GM19351 (cell line): Measurements from ENCODE around the gene MRPS23.

Source experiments
- ATAC-seq: cut with Tn5 transposase; IDR thresholded peaks from one replicate; pipeline ENCODE4 v1.9.1; 2021; ENCODE audit warnings: mild to moderate bottlenecking, moderate library complexity; ENCODE audit not compliant: unreplicated experiment

MRPS23 gene

DNA sequence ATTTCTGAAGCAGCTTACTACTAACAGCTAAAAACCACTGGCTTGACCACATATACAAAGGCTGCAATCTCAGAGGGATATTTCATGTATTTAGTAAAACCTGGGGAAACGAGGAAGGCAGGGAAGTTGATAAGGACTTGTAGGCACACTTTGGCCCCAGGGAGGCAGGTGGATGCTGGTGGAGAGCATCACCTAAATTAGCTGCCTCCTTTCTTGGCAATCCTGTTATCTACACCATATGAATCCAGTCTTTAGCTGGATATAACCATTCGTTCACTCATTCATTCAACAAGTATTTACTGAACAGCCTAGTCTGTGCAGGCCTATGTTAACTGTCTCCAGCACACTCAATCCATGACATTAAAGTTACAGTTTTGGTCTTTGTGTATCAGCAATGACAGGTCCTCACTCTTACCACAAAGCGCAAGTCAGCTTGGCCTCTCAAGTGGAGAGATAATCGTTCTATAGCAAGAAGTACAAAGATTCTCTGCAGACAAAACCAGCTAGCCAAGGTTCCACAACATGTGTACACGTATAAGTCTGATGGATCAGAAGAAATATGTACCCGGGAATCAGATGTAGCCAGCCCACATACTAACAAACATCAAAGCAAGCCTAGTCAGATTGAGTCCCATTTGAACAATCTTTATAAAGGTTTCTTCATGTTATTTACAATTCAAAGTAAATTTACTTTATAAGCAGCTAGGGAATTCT is 10.8 kb downstream of the MRPS23 start:
- no peak for ATAC-seq

DNA sequence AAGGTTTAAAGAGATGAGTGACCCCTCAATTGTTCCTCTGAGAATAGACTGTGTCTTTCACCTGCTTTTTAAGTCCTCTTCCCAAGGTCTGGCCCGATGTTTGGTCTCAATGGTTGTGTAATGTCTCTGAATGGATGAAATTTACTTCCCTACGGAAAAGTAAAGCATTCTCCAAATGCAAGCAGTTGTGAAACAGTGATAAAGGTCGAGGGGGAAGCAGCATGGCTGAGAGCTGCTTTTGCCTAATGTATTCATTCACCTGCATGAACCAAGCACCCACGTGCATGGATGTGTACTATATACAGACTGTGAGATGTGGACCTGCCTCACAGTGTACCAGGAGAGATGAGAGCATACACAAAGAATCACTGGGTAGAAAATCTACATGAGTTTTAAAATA is 11.4 kb downstream of the MRPS23 start:
- ATAC-seq: no peak

DNA sequence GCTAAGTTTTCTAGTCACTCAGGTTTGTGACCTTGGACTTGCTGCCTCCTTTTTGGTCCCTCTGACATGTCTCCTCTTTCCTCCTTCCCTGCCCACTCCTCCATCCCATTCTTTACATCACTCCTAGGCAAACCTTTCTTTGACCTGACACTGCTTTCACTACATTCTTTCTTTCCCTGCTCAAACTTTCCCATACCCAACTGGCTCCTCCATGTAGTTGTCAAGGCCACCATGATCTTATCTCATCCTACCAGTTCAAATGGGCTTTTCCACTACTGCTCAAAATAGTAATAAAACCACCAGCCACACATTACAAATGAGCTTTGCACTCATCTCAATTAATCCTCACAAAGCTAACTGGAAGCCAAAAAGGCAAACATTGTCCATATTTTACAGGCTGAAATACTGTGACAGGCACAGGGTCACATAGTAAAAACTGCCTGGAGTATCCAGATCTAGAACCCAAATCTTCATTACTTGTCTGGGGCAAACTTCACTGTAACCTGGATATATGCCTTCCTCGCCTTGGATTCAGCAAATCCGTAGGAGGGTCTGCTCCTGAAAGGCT is 14.4 kb downstream of the MRPS23 start:
- ATAC-seq: no peak

- no peak for ATAC-seq
Measured at GRCh38 chr17:57834146-57834741, 15.6 kb downstream of the MRPS23 start.

GRCh38 chr17:57833179-57833939 is 16.5 kb downstream of the MRPS23 start:
- ATAC-seq: no peak

GRCh38 chr17:57832314-57833178 is 17.3 kb downstream of the MRPS23 start:
- ATAC-seq: no peak

DNA sequence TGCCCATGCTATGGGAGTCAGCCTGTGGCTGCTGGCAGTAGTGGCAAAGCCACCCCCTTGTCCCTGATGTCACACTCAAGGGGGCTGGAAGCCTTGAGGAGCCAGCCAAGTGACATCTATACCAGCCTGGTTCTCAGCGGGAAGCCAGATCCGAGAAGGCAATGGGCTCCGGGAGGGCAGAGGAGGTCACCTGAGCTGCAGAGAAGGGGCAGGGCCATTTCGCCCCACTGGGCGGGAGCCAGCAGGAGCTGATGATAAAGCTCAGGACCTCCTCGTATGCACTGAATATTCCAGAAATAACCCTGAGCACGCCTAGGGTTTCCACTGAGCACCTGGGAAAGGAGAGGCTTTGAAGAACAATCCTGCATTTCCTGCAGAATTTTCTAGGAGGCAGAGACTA is 19.0 kb downstream of the MRPS23 start:
- ATAC-seq: no peak

- ATAC-seq: no peak
Measured at GRCh38 chr17:57823469-57824401, 26.1 kb downstream of the MRPS23 start.

- ATAC-seq: no peak
Measured at GRCh38 chr17:57819867-57820266, 30.0 kb downstream of the MRPS23 start.

GRCh38 chr17:57819285-57819684 is 30.6 kb downstream of the MRPS23 start:
- no peak for ATAC-seq

DNA sequence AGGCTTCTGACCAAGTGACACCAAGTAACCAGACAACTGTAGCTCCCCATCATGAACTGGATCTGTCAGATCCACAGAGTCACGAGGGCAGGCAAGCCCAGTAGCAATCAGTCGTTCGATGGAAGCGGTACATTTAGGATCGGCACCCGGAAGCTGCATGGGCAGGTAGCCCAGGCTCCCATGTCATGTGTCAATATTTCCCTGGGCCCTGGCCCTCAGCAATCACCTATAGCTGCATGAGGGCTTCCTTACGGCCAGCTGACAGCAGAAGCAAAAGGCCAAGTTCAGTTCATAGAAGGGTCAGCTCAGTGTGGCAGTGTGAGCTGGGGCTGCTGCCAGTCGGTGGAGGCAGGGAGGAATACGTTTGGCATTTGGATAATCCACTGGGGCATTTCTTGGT is 31.8 kb downstream of the MRPS23 start:
- ATAC-seq: no peak

- no peak for ATAC-seq
Measured at GRCh38 chr17:57817299-57817698, 32.5 kb downstream of the MRPS23 start.

DNA sequence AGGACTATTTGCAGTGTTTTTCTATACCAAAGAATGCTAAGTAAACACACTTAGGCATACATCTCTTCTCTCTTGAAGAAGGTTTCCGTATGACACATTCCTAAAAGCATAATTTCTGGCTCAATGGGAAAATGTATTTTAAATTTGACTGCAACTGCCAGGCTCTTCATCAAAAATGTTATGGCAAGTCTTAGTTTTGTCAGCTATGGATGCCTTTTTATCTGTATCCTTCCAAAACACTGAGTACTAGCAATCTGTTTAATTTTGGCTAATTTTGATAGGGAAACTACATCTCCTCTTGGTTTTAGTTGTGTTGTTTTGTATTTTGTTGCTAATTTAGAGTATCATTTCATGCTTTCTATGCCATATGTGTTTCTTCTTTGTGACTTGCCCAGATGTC is 35.4 kb downstream of the MRPS23 start:
- ATAC-seq: no peak

GRCh38 chr17:57811638-57812280 is 38.1 kb downstream of the MRPS23 start:
- no peak for ATAC-seq

DNA sequence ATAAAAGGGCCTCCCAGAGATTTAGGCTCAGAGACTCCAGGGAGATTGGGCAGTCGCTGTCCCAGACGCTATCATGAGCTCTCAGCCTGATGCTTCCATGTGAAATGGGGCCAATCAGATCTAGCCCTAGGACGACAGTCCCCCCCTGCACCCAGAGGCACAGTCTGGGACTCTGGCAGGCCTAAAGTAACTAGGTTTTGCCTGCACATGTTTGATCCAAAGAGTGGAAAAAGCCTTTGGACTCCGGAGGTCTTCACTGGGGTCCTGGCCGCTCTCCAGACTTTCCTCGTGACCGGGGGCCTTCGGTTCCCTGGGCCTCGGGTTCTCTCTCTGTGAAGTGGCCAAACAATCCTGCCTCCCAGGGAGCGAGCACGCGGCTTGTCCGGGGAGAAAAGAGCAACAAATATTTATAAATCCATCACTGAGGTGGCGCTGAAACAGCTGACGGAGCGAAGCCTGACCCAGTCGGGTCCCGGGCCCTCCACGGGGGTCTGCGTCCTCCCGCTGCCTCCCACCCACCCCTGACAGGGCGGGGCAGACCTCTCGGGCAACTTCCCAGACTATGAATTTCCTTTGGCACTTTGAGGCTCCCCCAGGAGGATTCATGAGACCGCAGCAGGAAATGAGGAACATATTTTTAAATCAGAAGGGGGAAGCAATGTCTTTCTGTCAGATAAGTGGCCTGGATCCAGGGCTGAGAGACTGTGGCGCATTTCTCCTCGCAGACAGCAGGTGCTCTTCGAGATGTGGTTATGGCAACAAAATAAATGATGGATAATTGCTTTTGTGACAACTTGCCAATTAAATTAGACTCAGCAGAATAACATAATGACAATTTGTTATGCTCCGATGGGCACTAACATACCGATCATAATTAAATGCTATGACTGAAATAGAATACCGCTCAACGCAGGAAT is 38.9 kb downstream of the MRPS23 start:
- ATAC-seq: no peak

DNA sequence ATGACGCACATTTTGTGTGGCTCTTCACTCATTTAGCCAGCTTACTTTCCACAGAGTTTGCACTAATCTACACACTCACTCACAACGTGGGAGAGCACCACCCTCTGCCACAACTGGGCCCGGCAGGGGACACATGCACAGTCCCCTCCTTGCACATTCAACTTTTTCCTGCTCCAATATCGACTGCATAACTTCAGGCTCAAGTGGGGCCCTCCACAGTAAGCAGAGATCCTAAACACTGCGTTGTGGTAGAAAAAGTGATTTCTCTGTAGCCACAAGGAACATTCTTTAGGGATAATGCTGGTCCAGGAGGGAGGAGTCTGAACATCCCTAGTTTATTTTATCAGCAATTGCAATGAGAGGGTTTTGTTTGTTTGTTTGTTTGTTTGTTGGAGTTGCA is 40.0 kb downstream of the MRPS23 start:
- ATAC-seq: no peak

GRCh38 chr17:57808882-57809281 is 41.0 kb downstream of the MRPS23 start:
- no peak for ATAC-seq

DNA sequence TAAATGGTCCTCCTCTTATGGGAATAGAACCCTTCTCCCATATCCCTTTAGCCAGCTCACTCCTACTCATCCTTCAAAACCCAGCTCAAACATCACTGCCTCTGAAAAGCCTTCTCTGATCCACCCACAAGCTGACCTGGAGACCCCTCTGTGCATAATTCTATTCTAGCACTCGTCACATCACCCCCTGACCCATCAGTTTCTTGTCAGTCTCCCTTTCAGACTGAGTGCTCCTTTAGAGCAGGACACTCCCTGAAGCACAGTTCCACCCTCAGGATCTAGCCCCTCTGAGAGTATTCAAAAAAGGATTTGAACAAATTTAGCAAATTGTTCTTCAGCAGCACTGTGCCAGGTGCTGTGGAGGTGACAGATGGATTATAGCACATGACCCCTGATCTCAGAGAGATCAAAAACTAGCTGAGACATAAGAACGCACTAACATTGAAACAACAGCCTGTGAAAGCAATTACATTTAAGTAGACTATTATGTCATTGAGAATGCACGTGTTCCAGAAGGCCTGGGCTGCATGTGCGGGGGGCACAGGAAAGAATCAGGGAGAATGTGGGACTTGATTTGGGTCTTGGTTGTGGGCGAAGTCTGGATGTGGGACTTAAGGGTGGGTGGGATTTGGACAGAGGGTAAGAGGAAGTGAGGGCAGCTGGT is 43.5 kb downstream of the MRPS23 start:
- no peak for ATAC-seq
